SK-N-SH (cell line): Measurements from ENCODE around the gene SLC50A1. TPM values are rescaled to one million over a fixed set of nuclear protein-coding genes. Genes with fewer than 3 reads are reported as not detected.

Source experiments
- CTCF ChIA-PET: fragments of 300-600, 350-600 bp; formaldehyde crosslinking; extraction: SDS; loops from one replicate; lab custom pipeline; 2021; lab: Yijun Ruan, JAX
- POLR2A ChIA-PET: fragments of 350-600 bp; sonication (Branson Sonifier 250); formaldehyde crosslinking; extraction: SDS; loops from one replicate; lab custom pipeline; 2020; ENCODE audit warnings: antibody characterized with exemption, inconsistent platforms; lab: Yijun Ruan, JAX
- DNase-seq: peaks from one replicate; pipeline ENCODE4 v3.0.0; 2012
- H2AFZ ChIP-seq: fragments of 200-600 bp; sonication (generic); 2 replicates; pipeline ENCODE4 v1.8.1; 2016; ENCODE audit warnings: antibody characterized with exemption, mild to moderate bottlenecking, low read depth
- H3F3A ChIP-seq: fragments of 200-600 bp; sonication (generic); replicated peaks from 2 replicates; pipeline ENCODE3; 2016; ENCODE audit warnings: antibody characterized with exemption, mild to moderate bottlenecking; ENCODE audit not compliant: insufficient read depth
- H3K27ac ChIP-seq, 2 experiments: fragments of 200-500 bp in 1 of 2; fragments of 200-600 bp in 1 of 2; sonication (Bioruptor generic) in 1 of 2; sonication (generic), shearing (Covaris generic) in 1 of 2; 2 replicates each; pipeline versions ENCODE4 v1.5.1 to v1.6.1; 2014 to 2016; ENCODE audit warnings: low read depth in 2 of 2, inconsistent platforms in 1 of 2, low read length in 1 of 2, mild to moderate bottlenecking in 1 of 2, mixed read lengths in 1 of 2
- H3K27me3 ChIP-seq: fragments of 200-600 bp; sonication (generic), shearing (Covaris generic); 2 replicates; pipeline ENCODE4 v1.6.1; 2016; ENCODE audit warnings: mixed run types; ENCODE audit not compliant: insufficient read depth
- H3K36me3 ChIP-seq, 2 experiments: fragments of 200-500 bp in 1 of 2; fragments of 200-600 bp in 1 of 2; sonication (Bioruptor generic) in 1 of 2; sonication (generic) in 1 of 2; replicated peaks in 1 of 2; 2 replicates each; pipeline versions ENCODE3 to v1.5.1; 2014 to 2016; ENCODE audit warnings: low read length in 1 of 2, mild to moderate bottlenecking in 1 of 2; ENCODE audit not compliant: insufficient read depth in 2 of 2, control insufficient read depth in 1 of 2
- H3K4me1 ChIP-seq, 2 experiments: fragments of 200-500 bp in 1 of 2; fragments of 200-600 bp in 1 of 2; sonication (Bioruptor generic) in 1 of 2; sonication (generic), shearing (Covaris generic) in 1 of 2; 2 replicates each; pipeline versions ENCODE4 v1.5.1 to v1.6.1; 2014 to 2016; ENCODE audit warnings: low read depth in 1 of 2, low read length in 1 of 2, mixed run types in 1 of 2; ENCODE audit not compliant: insufficient read depth in 2 of 2, control insufficient read depth in 1 of 2
- H3K4me2 ChIP-seq: fragments of 200-600 bp; sonication (generic), shearing (Covaris generic); 2 replicates; pipeline ENCODE4 v1.6.1; 2017; ENCODE audit warnings: mixed run types
- H3K4me3 ChIP-seq, 2 experiments: fragments of 200-500 bp in 1 of 2; fragments of 200-600 bp in 1 of 2; sonication (Bioruptor generic) in 1 of 2; sonication (generic), shearing (Covaris generic) in 1 of 2; 2 replicates each; pipeline versions ENCODE4 v1.5.1 to v1.8.1; 2014 to 2016; ENCODE audit warnings: low read depth in 2 of 2, inconsistent platforms in 1 of 2, low read length in 1 of 2, mild to moderate bottlenecking in 1 of 2, mixed read lengths in 1 of 2, moderate library complexity in 1 of 2
- H3K79me2 ChIP-seq: fragments of 200-600 bp; sonication (generic); 2 replicates; pipeline ENCODE4 v1.8.1; 2017; ENCODE audit warnings: mild to moderate bottlenecking; ENCODE audit not compliant: insufficient read depth
- H3K9ac ChIP-seq: fragments of 200-600 bp; sonication (generic); 2 replicates; pipeline ENCODE4 v1.6.1; 2017; ENCODE audit warnings: mixed run types
- H3K9me2 ChIP-seq: fragments of 200-600 bp; sonication (generic); 2 replicates; pipeline ENCODE4 v1.6.1; 2017; ENCODE audit warnings: mixed run types
- H3K9me3 ChIP-seq: fragments of 200-600 bp; sonication (generic); 2 replicates; pipeline ENCODE4 v1.6.1; 2017; ENCODE audit warnings: mixed run types, mild to moderate bottlenecking, moderate library complexity
- H4K20me1 ChIP-seq: fragments of 200-600 bp; sonication (generic); 2 replicates; pipeline ENCODE4 v1.6.1; 2017; ENCODE audit warnings: mild to moderate bottlenecking, mixed run types; ENCODE audit not compliant: insufficient read depth
- ELF1 ChIP-seq: IDR thresholded peaks from 2 replicates; pipeline ENCODE4 v1.4.0; 2012
- EP300 ChIP-seq, 2 experiments: IDR thresholded peaks; 2 replicates each; pipeline versions ENCODE4 v1.4.0 to v1.6.1; 2012; ENCODE audit warnings: borderline replicate concordance in 1 of 2, low read depth in 1 of 2, low read length in 1 of 2
- FOSL2 ChIP-seq: IDR thresholded peaks from 2 replicates; pipeline ENCODE4 v1.4.0; 2012; ENCODE audit warnings: low read depth, mild to moderate bottlenecking, moderate library complexity, borderline replicate concordance
- FOXJ3 ChIP-seq: sonication (generic); formaldehyde crosslinking; IDR thresholded peaks from 2 replicates; pipeline ENCODE4 v1.5.1; 2020; ENCODE audit warnings: mild to moderate bottlenecking, missing genetic modification reagents
- FOXM1 ChIP-seq: IDR thresholded peaks from 2 replicates; pipeline ENCODE4 v1.4.0; 2012; ENCODE audit warnings: low read depth, mild to moderate bottlenecking
- GABPA ChIP-seq: IDR thresholded peaks from 2 replicates; pipeline ENCODE4 v1.4.0; 2012; ENCODE audit warnings: low read depth, mild to moderate bottlenecking
- JUND ChIP-seq: IDR thresholded peaks from 2 replicates; pipeline ENCODE4 v1.4.0; 2012
- MEF2A ChIP-seq: IDR thresholded peaks from 2 replicates; pipeline ENCODE4 v1.4.0; 2012; ENCODE audit warnings: low read depth, borderline replicate concordance
- NFIC ChIP-seq: IDR thresholded peaks from 2 replicates; pipeline ENCODE4 v1.4.0; 2012; ENCODE audit warnings: borderline replicate concordance
- NRF1 ChIP-seq: IDR thresholded peaks from 2 replicates; pipeline ENCODE4 v1.6.1; 2012; ENCODE audit warnings: low read depth, mild to moderate bottlenecking, low read length
- POLR2AphosphoS5 ChIP-seq: IDR thresholded peaks from 2 replicates; pipeline ENCODE4 v1.6.1; 2012; ENCODE audit warnings: low read depth, low read length
- RCOR1 ChIP-seq: fragments of 150-350 bp; IDR thresholded peaks from 2 replicates; pipeline ENCODE4 v1.6.1; 2017; ENCODE audit warnings: antibody characterized with exemption, low read length
- RFX5 ChIP-seq: IDR thresholded peaks from 2 replicates; pipeline ENCODE4 v1.6.1; 2012; ENCODE audit warnings: mild to moderate bottlenecking, improper control_type of control experiment, low read length
- SIN3A ChIP-seq: IDR thresholded peaks from 2 replicates; pipeline ENCODE4 v1.6.1; 2012; ENCODE audit warnings: low read depth, mild to moderate bottlenecking, low read length, moderate library complexity, borderline replicate concordance
- SMC3 ChIP-seq: IDR thresholded peaks from 2 replicates; pipeline ENCODE4 v1.6.1; 2012; ENCODE audit warnings: low read depth, low read length, improper control_type of control experiment
- TCF12 ChIP-seq: IDR thresholded peaks from 2 replicates; pipeline ENCODE4 v1.4.0; 2012
- YY1 ChIP-seq: IDR thresholded peaks from 2 replicates; pipeline ENCODE4 v1.4.0; 2012; ENCODE audit warnings: low read depth, mild to moderate bottlenecking
- WGBS: methylation state at CpG from one replicate; pipeline ENCODE4 v1.1.6; 2017; ENCODE audit warnings: low lambda C conversion rate; 5-methylcytosine and 5-hydroxymethylcytosine counted together
- polyA plus RNA-seq, 3 experiments: library from polyadenylated mRNA; depleted of rRNA; stranded (reverse); fragments of >200 nt; gene quantifications; 2 replicates each; pipeline ENCODE4 v1.2.3, GENCODE V29; 2012
- TF ChIP-seq, protein P1 (sequence below): fragments of 150-350 bp; IDR thresholded peaks from 2 replicates; pipeline ENCODE4 v1.6.1; 2017; ENCODE audit warnings: antibody characterized with exemption, low read length, low read depth, borderline replicate concordance
- TF ChIP-seq, protein P2 (sequence below): IDR thresholded peaks from 2 replicates; pipeline ENCODE4; 2012
- TF ChIP-seq, protein P3 (sequence below): IDR thresholded peaks from 2 replicates; pipeline ENCODE4 v1.6.1; 2012; ENCODE audit warnings: mild to moderate bottlenecking, low read depth, low read length, moderate library complexity

Gene SLC50A1
- polyA plus RNA-seq, 1 of the 3 experiments (the other 2 are of a cell fraction), result 58.4 TPM

DNA sequence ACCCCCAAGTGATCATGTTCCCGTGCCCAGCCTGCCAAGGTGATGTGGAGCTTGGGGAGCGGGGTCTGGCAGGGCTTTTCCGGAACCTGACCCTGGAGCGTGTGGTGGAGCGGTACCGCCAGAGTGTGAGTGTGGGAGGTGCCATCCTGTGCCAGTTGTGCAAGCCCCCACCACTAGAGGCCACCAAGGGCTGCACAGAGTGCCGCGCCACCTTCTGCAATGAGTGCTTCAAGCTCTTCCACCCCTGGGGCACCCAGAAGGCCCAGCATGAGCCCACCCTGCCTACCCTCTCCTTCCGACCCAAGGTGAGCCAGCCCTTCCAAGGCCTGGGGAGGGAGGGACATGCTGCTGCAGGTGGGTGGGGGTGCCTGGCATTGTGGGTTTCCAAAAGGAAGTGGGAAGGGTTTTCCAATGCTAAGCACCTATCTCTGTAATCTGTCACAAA lies 40.3 kb downstream of the SLC50A1 start:
- Histone ChIP-seq H3K9ac (no peak overlapping the region), H3K4me2 (peak overlapping the region; percentile 94; the same call in 1 of the 2 replicates), H4K20me1 (no peaks in the 10 kb centered on the region), H3K9me3 (no peaks in the 10 kb centered on the region), H3K4me1 (peaks cover 0 to 33% of the 10 kb centered on the region in 2 experiments; a peak in 3 of 4 replicates), H3K36me3 (peaks cover 25 to 35% of the 10 kb centered on the region in 2 experiments), H3K27ac (peak overlapping the region in 1 of 2 experiments; percentile 92; a peak in 2 of 4 replicates), H3K27me3 (no peaks in the 10 kb centered on the region), H2AFZ (no peak overlapping the region), H3K9me2 (no peaks in the 10 kb centered on the region), H3K79me2 (peaks cover 33% of the 10 kb centered on the region), H3F3A (peaks cover 29% of the 10 kb centered on the region), H3K4me3 (no peak overlapping the region)
- WGBS, result 100% methylated on average over 3 of the region's 9 CpGs
- TF ChIP-seq SIN3A, result no peak
- no peak for TF ChIP-seq FOXJ3 (CRISPR knock-in tag)
- TF ChIP-seq NRF1, result no peak
- TF ChIP-seq EP300 (IDR thresholded peaks at IDR 0.05; ENCODE audit: borderline replicate concordance in 1 of 2, low read depth in 1 of 2, low read length in 1 of 2), result no peak
- TF ChIP-seq FOXM1, result no peak
- TF ChIP-seq MEF2A, result no peak
- TF ChIP-seq, protein P1, sequence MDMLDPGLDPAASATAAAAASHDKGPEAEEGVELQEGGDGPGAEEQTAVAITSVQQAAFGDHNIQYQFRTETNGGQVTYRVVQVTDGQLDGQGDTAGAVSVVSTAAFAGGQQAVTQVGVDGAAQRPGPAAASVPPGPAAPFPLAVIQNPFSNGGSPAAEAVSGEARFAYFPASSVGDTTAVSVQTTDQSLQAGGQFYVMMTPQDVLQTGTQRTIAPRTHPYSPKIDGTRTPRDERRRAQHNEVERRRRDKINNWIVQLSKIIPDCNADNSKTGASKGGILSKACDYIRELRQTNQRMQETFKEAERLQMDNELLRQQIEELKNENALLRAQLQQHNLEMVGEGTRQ, result no peak
- no peak for TF ChIP-seq POLR2AphosphoS5
- TF ChIP-seq, protein P2, sequence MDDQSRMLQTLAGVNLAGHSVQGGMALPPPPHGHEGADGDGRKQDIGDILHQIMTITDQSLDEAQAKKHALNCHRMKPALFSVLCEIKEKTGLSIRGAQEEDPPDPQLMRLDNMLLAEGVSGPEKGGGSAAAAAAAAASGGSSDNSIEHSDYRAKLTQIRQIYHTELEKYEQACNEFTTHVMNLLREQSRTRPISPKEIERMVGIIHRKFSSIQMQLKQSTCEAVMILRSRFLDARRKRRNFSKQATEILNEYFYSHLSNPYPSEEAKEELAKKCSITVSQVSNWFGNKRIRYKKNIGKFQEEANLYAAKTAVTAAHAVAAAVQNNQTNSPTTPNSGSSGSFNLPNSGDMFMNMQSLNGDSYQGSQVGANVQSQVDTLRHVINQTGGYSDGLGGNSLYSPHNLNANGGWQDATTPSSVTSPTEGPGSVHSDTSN, result no peak
- TF ChIP-seq GABPA, result no peak
- no peak for TF ChIP-seq SMC3
- TF ChIP-seq TCF12, result no peak
- TF ChIP-seq RCOR1, result no peak
- TF ChIP-seq JUND, result no peak
- peak; percentile 43 for DNase-seq
- ChIA-PET POLR2A (interaction anchor here (2.0 to 2.8 kb wide), 3 partner anchors 9 to 31 kb away, joined by 7 to 27 read pairs (median 9); partner anchors contain the start of gene THBS3), CTCF (interaction anchor here (0.6 to 14.8 kb wide), 16 partner anchors 10 to 97 kb away, joined by 3 to 496 read pairs (median 10); partner anchors contain the start of genes MTX1 and THBS3)

DNA sequence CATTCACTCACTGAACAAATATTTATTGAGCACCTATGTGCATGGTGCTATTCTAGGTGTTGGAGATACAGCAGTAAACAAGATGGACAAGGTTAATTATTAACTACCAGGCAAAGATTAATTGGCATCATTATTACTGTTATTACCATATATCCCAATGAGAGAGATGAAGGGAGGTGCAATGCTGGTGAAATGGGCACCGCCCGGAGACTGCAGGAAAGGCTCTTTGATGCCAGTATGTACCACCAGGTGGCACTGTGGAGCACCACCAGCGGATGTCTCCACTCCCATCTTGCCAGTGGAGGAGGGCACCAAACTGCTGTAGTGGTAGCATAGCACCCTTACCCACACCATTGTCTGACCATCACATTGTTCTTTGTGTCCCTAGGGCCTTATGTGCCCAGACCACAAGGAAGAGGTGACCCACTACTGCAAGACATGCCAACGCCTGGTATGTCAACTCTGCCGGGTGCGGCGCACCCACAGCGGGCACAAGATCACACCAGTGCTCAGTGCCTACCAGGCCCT lies 41.0 kb downstream of the SLC50A1 start:
- no peaks in the 10 kb centered on the region for H4K20me1 ChIP-seq
- H2AFZ ChIP-seq, result no peak overlapping the region
- H3K4me3 ChIP-seq, result no peak overlapping the region
- no peaks in the 10 kb centered on the region for H3K9me3 ChIP-seq
- H3K27me3 ChIP-seq, result no peaks in the 10 kb centered on the region
- H3K9ac ChIP-seq, result no peak overlapping the region
- 53% methylated on average over 6 of the region's 8 CpGs for WGBS
- peak overlapping the region in 1 of 2 experiments; percentile 92; a peak in 1 of 4 replicates for H3K27ac ChIP-seq
- ChIA-PET CTCF (interaction anchor here (0.6 to 14.8 kb wide), 13 partner anchors 9 to 178 kb away, joined by 3 to 496 read pairs (median 16); partner anchors contain the start of genes MTX1 and THBS3), POLR2A (interaction anchor here (1.8 to 2.8 kb wide), 2 partner anchors 17 kb away, joined by 6 to 27 read pairs; no protein-coding TSS in a partner anchor)
- no peak overlapping the region for H3K4me2 ChIP-seq
- H3K79me2 ChIP-seq, result peaks cover 26% of the 10 kb centered on the region
- peaks cover 29% of the 10 kb centered on the region for H3F3A ChIP-seq
- H3K4me1 ChIP-seq, result peaks cover 0 to 33% of the 10 kb centered on the region in 2 experiments; a peak in 3 of 4 replicates
- no peaks in the 10 kb centered on the region for H3K9me2 ChIP-seq
- H3K36me3 ChIP-seq, result peaks cover 20 to 41% of the 10 kb centered on the region in 2 experiments
- peak; percentile 93 for DNase-seq
- TF ChIP-seq FOXM1 (no peak), SMC3 (peak; percentile 71), RFX5 (no peak), RCOR1 (no peak), ELF1 (no peak), FOSL2 (no peak), NFIC (no peak), YY1 (no peak)
- TF ChIP-seq, protein P3, sequence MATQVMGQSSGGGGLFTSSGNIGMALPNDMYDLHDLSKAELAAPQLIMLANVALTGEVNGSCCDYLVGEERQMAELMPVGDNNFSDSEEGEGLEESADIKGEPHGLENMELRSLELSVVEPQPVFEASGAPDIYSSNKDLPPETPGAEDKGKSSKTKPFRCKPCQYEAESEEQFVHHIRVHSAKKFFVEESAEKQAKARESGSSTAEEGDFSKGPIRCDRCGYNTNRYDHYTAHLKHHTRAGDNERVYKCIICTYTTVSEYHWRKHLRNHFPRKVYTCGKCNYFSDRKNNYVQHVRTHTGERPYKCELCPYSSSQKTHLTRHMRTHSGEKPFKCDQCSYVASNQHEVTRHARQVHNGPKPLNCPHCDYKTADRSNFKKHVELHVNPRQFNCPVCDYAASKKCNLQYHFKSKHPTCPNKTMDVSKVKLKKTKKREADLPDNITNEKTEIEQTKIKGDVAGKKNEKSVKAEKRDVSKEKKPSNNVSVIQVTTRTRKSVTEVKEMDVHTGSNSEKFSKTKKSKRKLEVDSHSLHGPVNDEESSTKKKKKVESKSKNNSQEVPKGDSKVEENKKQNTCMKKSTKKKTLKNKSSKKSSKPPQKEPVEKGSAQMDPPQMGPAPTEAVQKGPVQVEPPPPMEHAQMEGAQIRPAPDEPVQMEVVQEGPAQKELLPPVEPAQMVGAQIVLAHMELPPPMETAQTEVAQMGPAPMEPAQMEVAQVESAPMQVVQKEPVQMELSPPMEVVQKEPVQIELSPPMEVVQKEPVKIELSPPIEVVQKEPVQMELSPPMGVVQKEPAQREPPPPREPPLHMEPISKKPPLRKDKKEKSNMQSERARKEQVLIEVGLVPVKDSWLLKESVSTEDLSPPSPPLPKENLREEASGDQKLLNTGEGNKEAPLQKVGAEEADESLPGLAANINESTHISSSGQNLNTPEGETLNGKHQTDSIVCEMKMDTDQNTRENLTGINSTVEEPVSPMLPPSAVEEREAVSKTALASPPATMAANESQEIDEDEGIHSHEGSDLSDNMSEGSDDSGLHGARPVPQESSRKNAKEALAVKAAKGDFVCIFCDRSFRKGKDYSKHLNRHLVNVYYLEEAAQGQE, result no peak
- TF ChIP-seq, protein P1, result no peak
